K562 (cell line): Measurements from ENCODE around the gene ROR2. TPM values are rescaled to one million over a fixed set of nuclear protein-coding genes. Genes with fewer than 3 reads are reported as not detected.
"Not testable (repeated sequence)": the region's sequence is repeated elsewhere in the genome, so short reads cannot be mapped to it uniquely, and the experiment has no call there.

Source experiments
- ATAC-seq: fragments of 200-7000 bp; cut with Tn5 transposase; 3 replicates; pipeline ENCODE4 v1.9.1; 2020; ENCODE audit warnings: moderate library complexity
- BruUV-seq: library from RNA; stranded (reverse); fragments of 400-500 nt; replicated peaks from 2 replicates; lab custom pipeline; 2021; lab: Mats Ljungman, UMichigan
- CTCF ChIA-PET: fragments of 300-600 bp; formaldehyde crosslinking; extraction: SDS; loops from one replicate; lab custom pipeline; 2021; ENCODE audit warnings: low intra/inter-chr PET ratio; lab: Yijun Ruan, JAX
- POLR2A ChIA-PET: fragments of 300-600, 350-650 bp; sonication (Branson Sonifier 250); formaldehyde crosslinking; extraction: SDS; loops from one replicate; lab custom pipeline; 2021; ENCODE audit warnings: antibody characterized with exemption, inconsistent platforms; lab: Yijun Ruan, JAX
- DNase-seq, 4 experiments: peaks; one replicate each; pipeline versions ENCODE4 v3.0.0 to v3.0.0-alpha.2; 2011 to 2018; ENCODE audit warnings: low spot score in 3 of 4, mixed read lengths in 3 of 4; ENCODE audit errors: extremely low read depth in 1 of 4
- FAIRE-seq: peaks from 2 replicates; lab custom pipeline; 2011; peaks lifted over from hg19 to GRCh38; lab: Jason Lieb, UNC
- H2AFZ ChIP-seq: 2 replicates; pipeline ENCODE4 v1.6.0; 2011; ENCODE audit warnings: low read depth, low read length, control low read depth, inconsistent platforms
- H3K27ac ChIP-seq: fragments of 200-600 bp; 3 replicates; pipeline ENCODE4 v1.8.0; 2011; ENCODE audit warnings: low read depth, mild to moderate bottlenecking, control low read depth, inconsistent platforms, low read length, moderate library complexity, mixed read lengths; ENCODE audit errors: extremely low read depth
- H3K27me3 ChIP-seq, 2 experiments: fragments of 300-600 bp in 1 of 2; 2 replicates in 1 of 2; 3 replicates in 1 of 2; pipeline versions ENCODE4 v1.6.0 to v1.8.0; 2011; ENCODE audit warnings: inconsistent platforms in 2 of 2, low read length in 2 of 2, mild to moderate bottlenecking in 1 of 2, mixed read lengths in 1 of 2, moderate library complexity in 1 of 2; ENCODE audit not compliant: control insufficient read depth in 2 of 2, insufficient read depth in 2 of 2
- H3K36me3 ChIP-seq: fragments of 300-600 bp; 3 replicates; pipeline ENCODE4 v1.8.0; 2011; ENCODE audit warnings: mild to moderate bottlenecking, low read length, inconsistent platforms; ENCODE audit not compliant: control insufficient read depth, insufficient read depth
- H3K4me1 ChIP-seq, 2 experiments: fragments of 200-600 bp in 1 of 2; replicated peaks in 1 of 2; 2 replicates in 1 of 2; 3 replicates in 1 of 2; pipeline versions ENCODE4 v1.5.1 to v1.8.0; 2011; ENCODE audit warnings: inconsistent platforms in 2 of 2, low read length in 2 of 2, mild to moderate bottlenecking in 1 of 2, mixed read lengths in 1 of 2, moderate library complexity in 1 of 2; ENCODE audit not compliant: control insufficient read depth in 2 of 2, insufficient read depth in 2 of 2
- H3K4me2 ChIP-seq: 2 replicates; pipeline ENCODE4 v1.6.1; 2011; ENCODE audit warnings: low read length, control low read depth, inconsistent platforms, mixed read lengths; ENCODE audit not compliant: insufficient read depth
- H3K4me3 ChIP-seq: fragments of 200-600 bp; sonication (generic), shearing (Covaris generic); 2 replicates; pipeline ENCODE4 v1.5.1; 2016; ENCODE audit warnings: control low read depth, inconsistent platforms
- H3K79me2 ChIP-seq: fragments of 200-600 bp; 3 replicates; pipeline ENCODE4 v1.8.0; 2011; ENCODE audit warnings: low read length, inconsistent platforms; ENCODE audit not compliant: control insufficient read depth, insufficient read depth
- H3K9ac ChIP-seq, 2 experiments: 2 replicates each; pipeline versions ENCODE4 v1.6.0 to v1.6.1; 2011; ENCODE audit warnings: low read depth in 2 of 2, low read length in 2 of 2, control low read depth in 1 of 2, inconsistent platforms in 1 of 2, mild to moderate bottlenecking in 1 of 2, mixed read lengths in 1 of 2; ENCODE audit not compliant: insufficient read depth in 1 of 2
- H3K9me1 ChIP-seq: one replicate; pipeline ENCODE4 v1.6.0; 2011; ENCODE audit warnings: inconsistent platforms, mild to moderate bottlenecking, low read length, moderate library complexity; ENCODE audit not compliant: control insufficient read depth, insufficient read depth
- H3K9me3 ChIP-seq: replicated peaks from 2 replicates; pipeline ENCODE4 v1.5.1; 2011; ENCODE audit warnings: low read depth, low read length, inconsistent platforms; ENCODE audit not compliant: control insufficient read depth, insufficient read depth
- H4K20me1 ChIP-seq: replicated peaks from 2 replicates; pipeline ENCODE4 v1.6.1; 2011; ENCODE audit warnings: low read length, inconsistent platforms, mixed read lengths; ENCODE audit not compliant: control insufficient read depth, insufficient read depth
- ZNF146 ChIP-seq: IDR thresholded peaks from one replicate; pipeline ENCODE4 v1.6.1; 2018; ENCODE audit warnings: missing compliant biosample characterization; ENCODE audit not compliant: unreplicated experiment
- ZNF512 ChIP-seq: IDR thresholded peaks from 2 replicates; pipeline ENCODE4 v1.6.1; 2016; ENCODE audit warnings: missing genetic modification characterization, missing compliant biosample characterization
- WGBS: fragments of 100-300 bp; shearing (Covaris generic); methylation state at CpG from one replicate; pipeline ENCODE4 v1.1.6; 2016; ENCODE audit warnings: low coverage, mixed read lengths; ENCODE audit not compliant: insufficient coverage; ENCODE audit errors: missing lambda C conversion rate; 5-methylcytosine and 5-hydroxymethylcytosine counted together
- in situ Hi-C: fragments of 300-500 bp; cut with MboI; formaldehyde crosslinking; loops from 4 replicates; pipeline ENCODE4 v1.15.0; 2018; ENCODE audit warnings: inconsistent platforms, mixed read lengths
- intact Hi-C: fragments of 100-400 bp; cut with micrococcal nuclease; formaldehyde crosslinking; loops from 2 replicates; pipeline ENCODE4 v1.14.2; 2022
- polyA plus RNA-seq, 8 experiments: library from polyadenylated mRNA; depleted of rRNA in 4 of 8; stranded (reverse) in 5 of 8; unstranded in 3 of 8; fragments of >200 nt; fragmentation: Nextera tagmentation in 2 of 8; fragmentation: Illumina TruSeq in 1 of 8; extraction: Ambion mirVana in 2 of 8; extraction: Trizol in 1 of 8; gene quantifications; 2 replicates each; pipeline versions ENCODE4 v1.2.1 to v1.2.3, GENCODE V29; 2011 to 2014; ENCODE audit warnings: inconsistent platforms in 1 of 8, missing spikeins in 1 of 8
- total RNA-seq, 7 experiments: library from RNA; depleted of rRNA in 6 of 7; stranded (reverse); fragments of >200 nt in 6 of 7; fragmentation: Illumina TruSeq in 2 of 7; extraction: Trizol in 2 of 7; gene quantifications; 2 replicates each; pipeline versions ENCODE4 v1.2.1 to v1.2.3, GENCODE V29; 2011 to 2021; ENCODE audit warnings: low replicate concordance in 1 of 7

The ROR2 gene
- total and polyA plus RNA-seq, 9 of the 15 experiments (the other 6 are each of a cell fraction or from before 2014, with no cell fraction given): 5.6 to 33.8 (median 15.3) TPM

GRCh38 chr9:91622121-91622520, 327.9 kb downstream of the ROR2 start (continued):
- TF ChIP-seq ZNF512 (tag): peak; percentile 57; the same call in 1 of the 2 replicates

- TF ChIP-seq ZNF146: peak; percentile 65
- FAIRE-seq, POLR2A ChIA-PET, CTCF ChIA-PET, H3K4me2 ChIP-seq, in situ Hi-C loops, H3K36me3 ChIP-seq, DNase-seq, H2AFZ ChIP-seq, H3K9me3 ChIP-seq, H3K9ac ChIP-seq, BruUV-seq, H3K4me3 ChIP-seq, H3K9me1 ChIP-seq, H3K27me3 ChIP-seq, ATAC-seq, H3K4me1 ChIP-seq, intact Hi-C loops, H4K20me1 ChIP-seq, H3K27ac ChIP-seq, H3K79me2 ChIP-seq: not testable (repeated sequence)
- 0% methylated on average over 2 of the region's 2 CpGs for WGBS
Measured at GRCh38 chr9:91614044-91614443, 336.0 kb downstream of the ROR2 start.
